Measurements from ENCODE around the gene POMGNT2.

The POMGNT2 gene

GRCh38 chr3:43102773-43103480 lies 3.0 kb downstream of the POMGNT2 start:
- no peak for DNase-seq

- DNase-seq: no peak
Measured at GRCh38 chr3:43098761-43099160, 7.1 kb downstream of the POMGNT2 start.

DNA sequence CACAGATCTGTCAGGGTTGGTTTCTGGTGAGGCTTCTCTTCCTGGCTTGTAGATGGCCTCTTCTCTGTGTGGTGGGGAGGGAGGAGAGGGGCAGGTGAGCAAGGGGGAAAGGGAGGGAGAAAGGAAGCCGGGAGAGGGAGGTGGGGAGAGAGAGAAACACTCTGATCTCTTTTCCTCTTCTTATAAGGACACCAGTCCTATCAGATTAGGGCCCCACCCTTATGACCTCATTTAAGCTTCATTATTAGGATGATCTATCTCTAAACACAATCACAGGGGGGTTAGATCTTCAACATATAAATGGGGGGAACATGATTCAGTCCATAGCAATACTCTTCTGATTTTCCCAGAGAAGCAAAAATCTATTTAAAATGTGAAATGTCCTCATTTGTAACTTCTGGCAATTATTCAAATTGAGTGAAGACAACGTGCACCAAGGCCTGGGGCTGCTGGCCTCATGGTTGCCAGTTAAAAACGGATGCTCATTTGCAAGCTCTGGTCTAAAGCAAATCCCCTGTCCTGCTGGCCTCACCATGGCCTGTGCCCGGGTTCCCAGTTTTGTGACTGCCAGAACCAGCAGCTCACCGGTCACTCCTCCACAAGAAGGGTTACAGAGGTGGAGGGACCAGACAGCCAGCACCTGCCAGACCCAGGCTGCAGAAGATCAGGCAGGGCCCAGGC lies 8.3 kb downstream of the POMGNT2 start:
- DNase-seq: no peak

- DNase-seq: no peak
Measured at GRCh38 chr3:43096761-43097160, 9.1 kb downstream of the POMGNT2 start.

- DNase-seq: no peak
Measured at GRCh38 chr3:43095370-43095769, 10.5 kb downstream of the POMGNT2 start.

DNA sequence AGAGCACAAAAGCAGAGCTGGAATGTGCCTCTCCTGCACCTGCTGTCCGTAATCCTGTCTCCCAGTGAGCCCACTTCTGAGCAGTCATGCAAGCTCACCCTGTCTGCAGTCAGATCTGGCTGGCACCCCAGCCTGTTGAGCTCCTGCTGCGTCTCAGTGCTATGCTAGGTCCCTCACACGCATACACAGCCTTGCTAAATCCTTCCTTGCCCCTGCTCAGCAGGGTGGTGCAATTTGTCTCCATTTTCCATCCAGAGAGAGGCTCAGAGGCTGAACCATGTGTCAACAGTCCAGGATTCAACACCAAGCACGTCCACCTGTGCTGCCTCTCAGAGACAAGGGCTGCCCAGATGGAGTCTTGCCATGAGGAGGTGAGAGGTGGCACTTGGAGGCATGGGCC lies 11.0 kb downstream of the POMGNT2 start:
- DNase-seq: no peak

- DNase-seq: no peak
Measured at GRCh38 chr3:43094381-43094780, 11.5 kb downstream of the POMGNT2 start.

DNA sequence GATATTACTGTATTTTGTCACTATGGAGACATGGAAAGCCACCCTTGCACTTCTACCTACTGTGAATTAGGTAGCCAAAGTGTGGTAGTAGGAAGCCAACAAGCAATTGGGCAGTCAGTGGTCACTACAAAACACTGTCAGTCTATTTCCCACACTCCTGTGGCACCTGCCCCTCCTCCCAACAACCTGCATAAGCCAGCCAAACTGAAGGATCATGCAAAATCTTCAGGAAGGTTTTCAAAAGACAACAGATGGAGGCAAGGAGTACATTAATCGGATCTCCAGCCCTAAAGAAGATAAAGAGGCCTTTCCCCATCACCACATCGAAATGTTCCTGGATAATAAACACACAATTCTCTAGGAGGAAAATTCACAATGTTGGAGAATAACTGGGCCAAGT lies 11.9 kb downstream of the POMGNT2 start:
- no peak for DNase-seq

DNA sequence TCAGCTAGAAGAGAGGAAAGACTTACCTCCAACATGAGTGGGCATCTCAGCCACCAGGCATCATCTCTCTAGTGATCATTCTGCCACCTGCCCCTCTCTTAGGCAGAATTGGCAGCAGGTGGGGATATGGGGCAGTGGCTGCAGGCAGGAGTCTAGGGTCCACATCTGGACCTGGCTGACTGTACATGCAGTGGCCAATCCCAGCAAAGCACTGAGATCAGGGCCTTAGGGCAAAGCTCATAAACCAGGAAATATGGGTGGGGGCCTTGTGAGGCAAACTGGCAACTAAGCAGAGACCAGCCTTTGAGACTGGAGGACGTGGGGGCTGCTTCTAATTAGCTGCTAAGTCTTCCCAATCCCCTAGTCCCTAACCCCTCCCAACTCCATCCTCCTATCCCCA lies 12.9 kb downstream of the POMGNT2 start:
- no peak for DNase-seq

- no peak for DNase-seq
Measured at GRCh38 chr3:43091481-43091880, 14.4 kb downstream of the POMGNT2 start.

GRCh38 chr3:43090238-43090637 lies 15.6 kb downstream of the POMGNT2 start:
- DNase-seq: no peak

DNA sequence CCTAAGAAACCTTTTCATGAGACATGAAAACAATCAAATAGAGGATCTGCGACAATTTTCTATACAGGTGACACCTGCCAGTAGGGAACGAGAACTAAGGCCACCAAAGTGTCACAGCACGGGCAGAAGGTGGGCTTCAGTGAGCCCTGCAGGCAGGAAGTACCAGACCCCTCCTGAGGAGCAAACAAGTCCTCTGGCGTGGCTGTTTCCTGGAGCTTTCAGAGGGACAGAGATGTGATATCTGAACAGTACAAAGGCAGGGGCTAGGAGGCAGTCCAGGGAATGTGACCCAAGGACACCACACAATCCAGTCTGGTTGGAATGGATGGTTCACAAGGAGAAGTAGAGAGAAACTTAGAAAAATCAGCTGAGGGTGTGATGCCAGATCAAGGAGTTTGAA lies 16.8 kb downstream of the POMGNT2 start:
- DNase-seq: no peak

DNA sequence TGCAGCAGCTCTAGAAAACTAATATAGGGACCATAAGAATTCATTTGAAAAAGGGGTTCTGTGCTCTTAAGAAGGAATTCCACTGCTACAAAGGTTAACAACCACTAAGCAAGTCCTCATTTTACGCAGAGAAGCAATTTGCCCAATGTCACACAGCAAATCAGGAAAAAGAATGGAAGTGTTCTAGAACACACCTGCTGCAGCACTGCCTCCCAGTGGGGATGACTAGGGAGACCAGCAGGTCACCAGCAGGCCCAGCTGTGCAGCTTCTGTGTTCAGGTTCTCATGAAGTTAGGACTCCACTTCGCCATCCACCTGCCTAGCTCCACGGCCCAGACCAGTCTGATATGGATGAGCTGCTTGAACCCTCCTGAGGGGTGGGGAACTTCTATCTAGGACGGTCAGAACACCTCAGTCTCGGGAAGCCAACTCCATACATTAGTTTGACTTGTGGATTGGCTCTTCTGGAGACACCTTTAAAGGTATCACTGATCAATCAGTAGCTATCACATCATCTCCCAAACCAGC lies 18.6 kb downstream of the POMGNT2 start:
- DNase-seq: no peak

DNA sequence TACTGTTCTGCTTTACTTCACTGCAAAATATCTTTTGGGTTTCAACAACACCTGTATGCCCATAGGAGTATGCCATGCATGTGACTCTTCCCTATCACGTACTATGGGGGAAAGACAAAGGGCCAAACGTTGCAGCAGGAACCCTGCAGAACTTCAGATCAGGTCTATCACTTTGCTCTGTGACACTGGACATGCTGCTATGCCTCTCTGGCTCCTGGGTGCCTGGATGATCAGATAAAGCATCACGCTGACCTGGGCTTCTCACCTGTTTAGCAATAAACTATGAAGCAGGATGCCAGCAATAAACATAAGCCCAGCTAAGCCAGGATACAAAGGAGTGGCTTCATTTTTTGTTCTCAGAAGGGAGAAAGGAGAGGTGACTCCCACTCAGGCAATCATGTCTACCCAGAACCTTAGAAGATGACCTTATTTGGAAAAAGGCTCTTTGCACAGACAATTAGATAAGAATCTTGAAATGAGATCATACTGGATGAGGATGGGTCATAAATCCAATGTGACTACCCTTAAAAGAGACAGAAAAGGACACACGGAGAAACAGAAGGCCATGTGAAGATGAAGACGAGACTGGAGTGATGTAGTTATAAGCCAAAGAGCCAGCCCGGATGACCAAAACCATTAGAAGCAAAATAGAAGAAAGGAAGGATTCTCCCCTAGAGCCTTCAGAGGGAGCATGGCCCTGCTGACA lies 19.3 kb downstream of the POMGNT2 start:
- DNase-seq: no peak

DNA sequence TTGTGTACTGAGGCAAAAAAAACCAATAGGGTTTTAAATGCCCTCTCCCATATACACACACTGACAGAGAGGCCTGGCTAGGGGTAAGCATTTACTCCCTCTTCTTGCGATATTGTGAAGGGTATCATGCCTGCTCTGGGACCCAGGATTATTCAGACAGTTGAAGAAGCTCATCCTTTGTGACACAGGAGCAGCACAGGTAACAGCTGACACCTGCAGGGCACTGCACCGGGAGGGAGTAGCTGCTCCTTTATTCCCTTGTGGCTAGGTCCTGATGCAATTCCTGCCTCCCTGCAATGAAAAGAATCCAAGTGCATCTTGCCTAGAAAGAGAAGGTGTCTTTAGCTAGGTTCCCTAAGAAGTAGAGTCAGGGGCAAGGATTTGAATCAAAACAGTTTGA lies 23.4 kb downstream of the POMGNT2 start:
- no peak for DNase-seq

DNA sequence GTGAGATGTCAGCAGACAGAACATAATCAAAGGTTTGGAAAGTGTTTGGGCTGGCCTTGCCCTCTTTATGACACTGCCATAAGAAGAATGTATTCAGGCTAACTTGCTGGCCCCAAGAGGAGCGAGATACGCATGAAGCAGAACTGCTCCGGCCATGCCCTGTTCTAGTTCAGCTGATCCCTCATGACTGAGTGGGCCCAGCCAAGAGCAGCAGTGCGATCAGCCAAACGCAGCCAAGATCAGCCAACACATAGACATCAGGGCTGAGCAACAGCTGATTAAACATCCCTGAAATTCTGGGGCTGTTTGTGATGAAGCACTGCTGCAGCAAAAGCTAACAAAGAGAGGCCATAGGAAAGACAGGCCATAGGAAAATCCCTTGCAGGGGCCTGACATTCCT lies 24.1 kb downstream of the POMGNT2 start:
- no peak for DNase-seq

DNA sequence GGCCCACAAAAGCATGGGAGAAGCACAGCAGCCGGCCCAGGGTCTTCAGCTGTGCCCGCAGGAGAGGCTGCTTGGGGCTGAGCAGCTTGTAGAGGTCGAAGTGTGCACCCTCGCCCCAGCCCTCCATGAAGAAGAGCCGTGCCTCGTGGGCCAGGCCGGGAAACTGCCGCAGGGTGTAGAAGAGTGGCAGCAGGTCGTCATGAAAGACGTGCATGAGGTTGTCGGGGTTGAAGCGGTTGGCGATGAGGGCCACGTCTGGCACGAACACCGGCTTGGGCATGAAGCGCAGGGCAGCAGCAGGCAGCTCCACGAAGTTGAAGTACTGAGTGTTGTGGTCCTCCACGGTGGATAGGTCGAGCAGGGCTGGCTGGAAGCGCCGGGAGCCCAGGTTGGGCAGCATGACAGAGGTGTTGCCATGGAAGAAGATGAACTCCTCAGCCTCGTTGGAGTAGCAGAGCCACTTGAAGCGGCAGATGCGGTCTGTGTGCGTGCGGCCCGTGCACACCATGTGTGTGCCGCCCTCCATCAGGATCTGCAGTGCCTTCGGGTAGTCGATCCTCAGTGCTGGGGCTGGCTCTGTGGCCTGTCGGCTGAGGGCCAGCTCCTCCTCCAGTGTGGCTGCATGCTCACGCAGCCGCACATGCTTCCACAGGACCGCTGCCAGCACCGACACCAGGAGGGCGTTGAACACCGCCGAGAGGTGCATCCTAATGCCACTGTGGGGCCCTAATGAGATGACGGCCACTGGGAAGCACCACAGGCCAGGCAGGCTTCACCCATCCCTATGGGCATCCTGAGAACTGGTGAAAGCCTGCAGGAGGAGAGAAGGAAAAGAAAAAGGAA lies 24.9 kb downstream of the POMGNT2 start:
- DNase-seq: no peak

- DNase-seq: no peak
Measured at GRCh38 chr3:43079536-43080332, 26.1 kb downstream of the POMGNT2 start.

DNA sequence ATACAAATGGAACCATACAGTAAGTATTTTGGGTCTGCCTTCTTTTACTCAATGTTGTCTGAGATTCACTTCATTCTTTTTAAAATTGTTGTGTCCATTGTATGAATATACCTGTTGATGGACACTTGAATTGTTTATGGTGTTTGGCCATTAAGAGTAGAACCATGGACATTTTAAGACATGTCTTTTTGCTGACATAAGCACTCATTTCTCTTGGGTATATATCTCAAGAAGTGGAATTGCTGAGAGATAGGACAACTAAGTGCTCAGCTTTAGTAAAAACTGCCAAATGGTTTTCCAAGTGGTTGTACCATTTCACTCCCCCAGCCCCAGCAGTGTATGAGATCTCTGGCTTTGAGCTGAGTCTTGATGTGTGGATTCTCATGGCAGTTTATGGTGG lies 28.2 kb downstream of the POMGNT2 start:
- no peak for DNase-seq

DNA sequence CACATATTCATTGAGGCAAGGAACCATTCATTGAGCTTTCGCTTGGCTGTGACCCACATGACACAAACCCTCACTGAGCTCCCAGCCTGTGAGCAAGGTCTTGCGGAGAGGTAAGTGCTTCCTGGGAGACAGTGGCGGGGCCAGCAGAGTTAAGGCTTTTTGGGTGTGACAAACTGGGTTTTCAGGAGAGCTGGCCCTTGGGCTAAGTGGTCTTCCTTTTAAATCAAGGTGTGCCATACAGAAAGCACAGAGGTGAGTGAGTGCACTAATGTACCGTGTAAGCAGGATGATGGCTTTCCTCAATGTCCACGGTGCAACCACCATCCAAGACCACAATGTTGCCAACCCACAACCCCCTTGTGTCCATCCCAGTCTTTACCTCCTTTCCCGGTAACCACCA lies 28.6 kb downstream of the POMGNT2 start:
- no peak for DNase-seq

GRCh38 chr3:43076857-43077256 lies 29.0 kb downstream of the POMGNT2 start:
- no peak for DNase-seq
